HK-2 (cell line): ENCODE results near the gene BLOC1S5.
A peak's percentile ranks its signal among the peaks of the same experiment; 100 is the strongest.
"Not testable (repeated sequence)": the region's sequence is repeated elsewhere in the genome, so short reads cannot be mapped to it uniquely, and the experiment has no call there.

Experiments used
- DNase-seq: peaks from one replicate; pipeline ENCODE4 v3.0.0-alpha.2; 2018; ENCODE audit not compliant: unreplicated experiment

BLOC1S5 gene

GRCh38 chr6:7993399-7993798 lies 70.8 kb downstream of the BLOC1S5 start:
- no peak for DNase-seq

DNA sequence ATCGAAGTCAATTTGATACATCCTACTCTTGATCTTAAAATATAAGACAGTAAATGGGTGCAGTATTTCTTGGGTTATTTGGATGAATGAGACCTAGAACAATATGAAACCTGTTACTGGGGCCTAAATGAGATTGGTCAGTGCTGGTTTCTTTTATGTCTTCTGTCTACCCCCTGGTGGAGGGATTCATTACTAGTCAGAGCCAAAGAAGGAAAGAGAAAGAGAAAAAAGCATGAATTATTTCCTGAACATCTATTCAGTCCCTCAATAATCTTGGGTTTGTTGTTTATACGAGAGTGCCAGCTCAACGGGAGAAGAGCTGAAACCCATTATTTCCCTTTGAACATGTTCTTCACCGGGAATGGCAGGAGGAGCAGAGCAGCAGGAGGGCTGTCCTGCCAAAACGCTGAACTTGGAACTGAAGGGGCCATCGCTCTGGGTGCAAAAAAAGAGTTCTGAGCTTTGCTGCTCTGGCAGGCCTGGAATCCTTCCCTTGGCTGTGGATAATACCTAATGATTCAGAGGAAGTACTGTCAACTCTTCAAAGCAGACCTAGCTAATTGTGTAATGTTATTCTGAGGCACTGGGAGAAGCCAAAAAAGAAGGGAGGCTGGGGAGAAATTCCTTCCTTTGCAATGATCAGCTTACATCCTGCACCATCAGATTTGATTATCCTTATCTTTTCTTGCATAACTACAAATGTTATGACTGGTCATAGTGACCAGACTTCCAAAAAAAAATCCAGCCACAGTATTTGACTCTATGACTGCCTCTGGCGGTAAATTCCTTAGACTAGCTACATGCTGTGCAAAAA lies 72.0 kb downstream of the BLOC1S5 start:
- DNase-seq, result no peak

- no peak for DNase-seq
Observed at GRCh38 chr6:7991536-7991935, 72.7 kb downstream of the BLOC1S5 start.

GRCh38 chr6:7986219-7986618 lies 78.0 kb downstream of the BLOC1S5 start:
- DNase-seq, result no peak

GRCh38 chr6:7983967-7984366 lies 80.2 kb downstream of the BLOC1S5 start:
- DNase-seq, result not testable (repeated sequence)

DNA sequence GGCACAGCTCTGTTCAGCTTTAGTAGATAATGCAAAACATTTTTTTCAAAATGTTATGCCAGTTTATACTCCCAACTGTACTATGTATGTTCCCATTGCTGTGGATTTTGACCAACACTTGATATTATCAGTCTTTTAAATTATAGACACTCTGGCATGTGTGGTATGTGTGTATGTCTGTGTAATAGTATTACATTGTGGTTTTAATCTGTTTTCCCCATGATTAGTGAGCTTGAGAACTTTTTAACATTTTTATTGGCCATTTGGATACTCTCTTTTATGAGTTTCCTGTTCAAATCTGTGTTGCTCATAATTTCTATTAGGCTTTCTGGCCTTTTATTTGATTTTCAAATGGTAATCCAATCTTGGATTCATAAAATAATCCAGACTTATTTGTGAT lies 84.4 kb downstream of the BLOC1S5 start:
- DNase-seq, result no peak

DNA sequence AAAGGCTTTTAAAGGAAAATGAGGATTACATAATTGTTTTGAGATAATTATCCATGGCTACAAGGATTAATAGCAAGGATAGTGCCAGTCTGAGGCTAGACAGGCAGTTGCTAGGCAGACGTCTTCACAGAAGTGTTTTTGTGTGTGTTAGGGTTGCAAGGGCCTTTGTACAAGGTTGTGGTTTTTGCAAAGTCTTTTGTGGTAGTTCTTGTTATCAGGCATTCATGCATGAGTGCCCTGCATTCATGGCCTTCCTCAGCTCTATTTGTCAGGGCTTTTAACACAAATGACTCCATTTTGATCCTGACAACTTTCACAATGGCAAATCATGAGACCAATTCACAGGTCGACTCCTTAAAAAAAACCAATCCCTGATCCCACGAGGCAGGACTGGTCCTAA lies 85.5 kb downstream of the BLOC1S5 start:
- no peak for DNase-seq

- no peak for DNase-seq
Observed at GRCh38 chr6:7976485-7977056, 87.6 kb downstream of the BLOC1S5 start.

GRCh38 chr6:7975764-7976146 lies 88.4 kb downstream of the BLOC1S5 start:
- DNase-seq, result no peak

DNA sequence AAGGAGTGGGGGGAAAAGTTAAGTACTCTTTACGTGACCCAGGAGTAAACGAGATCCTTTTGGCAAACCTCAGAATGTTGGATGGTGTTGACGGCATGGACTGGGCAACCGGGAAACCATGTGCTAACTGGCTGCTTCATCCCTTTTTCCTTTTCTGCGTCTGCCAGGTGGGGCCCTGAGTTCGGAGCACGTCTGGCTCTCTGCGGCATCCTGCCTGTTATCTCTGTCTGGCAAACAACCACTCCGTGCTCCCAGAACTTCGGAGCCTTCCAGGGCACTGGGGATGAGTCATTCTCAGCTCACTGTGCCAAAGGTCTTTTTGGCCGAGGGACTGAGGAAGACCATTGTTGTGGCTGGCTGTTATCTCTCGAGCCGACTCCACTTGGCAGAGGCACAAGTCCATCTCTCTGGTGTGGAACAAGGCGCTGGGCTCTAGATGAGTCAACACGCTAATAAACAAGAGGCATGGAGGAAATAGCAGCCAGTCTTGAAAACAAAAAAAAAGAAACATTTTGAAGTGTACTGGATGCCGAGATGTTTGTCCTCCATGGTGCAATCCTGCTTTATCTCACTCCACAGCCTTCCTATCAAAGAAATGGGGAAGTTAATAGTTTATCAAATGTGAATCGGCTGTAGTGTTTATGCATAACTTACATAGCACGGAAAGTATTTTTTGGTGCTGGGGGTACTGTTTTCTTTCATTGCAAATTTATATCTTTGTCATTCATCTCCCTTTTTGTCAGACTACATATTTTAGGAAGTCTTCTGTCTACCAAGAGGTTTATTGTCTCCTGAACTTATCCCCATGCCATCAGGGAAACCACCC lies 89.0 kb downstream of the BLOC1S5 start:
- peak; percentile 77 for DNase-seq

DNA sequence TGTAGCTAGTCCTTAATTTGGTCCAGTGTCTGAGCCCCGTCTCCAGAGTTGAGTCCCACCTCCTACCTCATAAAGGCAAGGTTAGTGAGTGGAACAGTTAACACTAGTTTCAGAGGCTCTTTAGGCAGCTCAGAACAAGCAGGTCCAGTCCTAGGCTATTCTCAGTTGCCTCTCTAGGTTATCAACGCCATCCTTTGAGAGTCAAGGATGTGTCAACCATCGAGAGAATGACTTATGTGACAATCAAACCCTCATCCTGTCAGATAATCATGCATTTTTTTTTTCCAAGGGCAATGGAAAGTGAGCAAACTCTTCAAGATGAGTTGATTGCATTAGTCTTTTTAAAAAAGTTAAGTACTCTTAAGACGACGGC lies 89.6 kb downstream of the BLOC1S5 start:
- DNase-seq, result no peak

- DNase-seq, result no peak
Observed at GRCh38 chr6:7973584-7973983, 90.6 kb downstream of the BLOC1S5 start.

- no peak for DNase-seq
Observed at GRCh38 chr6:7971499-7971898, 92.7 kb downstream of the BLOC1S5 start.

GRCh38 chr6:7970616-7971015 lies 93.6 kb downstream of the BLOC1S5 start:
- no peak for DNase-seq
